ENCODE data around the gene TCHH.

TCHH gene

GRCh38 chr1:152061952-152062351 lies 53.3 kb downstream of the TCHH start:
- DNase-seq (ENCODE audit: low read depth in 3 of 3, low spot score in 1 of 3): no peak
